Esophagus squamous epithelium (tissue), 5 donors: ENCODE data around the gene GSG1L2. TPM values are rescaled to one million over a fixed set of nuclear protein-coding genes. Genes with fewer than 3 reads are reported as not detected.

ENCODE experiments used
- DNase-seq: peaks from one replicate; lab custom pipeline; 2025; lab: John Stamatoyannopoulos, UW
- H3K27ac ChIP-seq, 4 donors: fragments of 200-600 bp; sonication (generic); one replicate each; pipeline ENCODE4 v1.5.1; 2016 to 2019; ENCODE audit warnings: mild to moderate bottlenecking in 1 of 4
- H3K27me3 ChIP-seq, 4 donors: fragments of 200-600 bp; sonication (generic); 1 replicate in 3 of 4; 2 replicates in 1 of 4; pipeline versions ENCODE4 v1.5.1 to v1.6.0; 2017 to 2021; ENCODE audit warnings: antibody characterized with exemption in 1 of 4
- H3K36me3 ChIP-seq, 3 donors: fragments of 200-600 bp; sonication (generic); one replicate each; pipeline ENCODE4 v1.5.1; 2016 to 2019
- H3K4me1 ChIP-seq, 3 donors: fragments of 200-600 bp; sonication (generic); one replicate each; pipeline ENCODE4 v1.5.1; 2017 to 2019
- H3K4me3 ChIP-seq, 4 donors: fragments of 200-600 bp; sonication (generic); 1 replicate in 3 of 4; 2 replicates in 1 of 4; pipeline ENCODE4 v1.5.1; 2016 to 2019; ENCODE audit warnings: mild to moderate bottlenecking in 2 of 4, moderate library complexity in 1 of 4
- H3K9me3 ChIP-seq, 3 donors: fragments of 200-600 bp; sonication (generic); one replicate each; pipeline ENCODE4 v1.5.1; 2016 to 2019
- POLR2A ChIP-seq, 4 donors: fragments of 450-650 bp; IDR thresholded peaks; one replicate each; pipeline ENCODE4 v1.6.1; 2017; ENCODE audit warnings: antibody characterized with exemption in 4 of 4, mild to moderate bottlenecking in 4 of 4, moderate library complexity in 3 of 4
- WGBS, 2 donors: methylation state at CpG; one replicate each; pipeline ENCODE4 v1.1.5; 2018; 5-methylcytosine and 5-hydroxymethylcytosine counted together
- intact Hi-C: fragments of 100-400 bp; cut with DNase I; formaldehyde crosslinking; loops from one replicate; pipeline ENCODE4 v1.15.0; 2022
- total RNA-seq, 4 donors: library from RNA; depleted of rRNA; stranded (reverse); fragments of >200 nt; gene quantifications; one replicate each; pipeline ENCODE4 v1.1.0, GENCODE V29; 2016
- TF ChIP-seq, protein P1 (sequence below), 6 experiments: fragments of 450-650 bp in 4 of 6; fragments of 200-600 bp in 2 of 6; sonication (generic) in 2 of 6; IDR thresholded peaks; one replicate each; pipeline ENCODE4 v1.5.1; 2016 to 2019; ENCODE audit warnings: antibody characterized with exemption in 6 of 6, mild to moderate bottlenecking in 4 of 6, moderate library complexity in 4 of 6
- donor health status: DM: yes; HTN: yes; CAD: no.

The GSG1L2 gene
- total RNA-seq, 4 donors from 2014 or later = not detected

DNA sequence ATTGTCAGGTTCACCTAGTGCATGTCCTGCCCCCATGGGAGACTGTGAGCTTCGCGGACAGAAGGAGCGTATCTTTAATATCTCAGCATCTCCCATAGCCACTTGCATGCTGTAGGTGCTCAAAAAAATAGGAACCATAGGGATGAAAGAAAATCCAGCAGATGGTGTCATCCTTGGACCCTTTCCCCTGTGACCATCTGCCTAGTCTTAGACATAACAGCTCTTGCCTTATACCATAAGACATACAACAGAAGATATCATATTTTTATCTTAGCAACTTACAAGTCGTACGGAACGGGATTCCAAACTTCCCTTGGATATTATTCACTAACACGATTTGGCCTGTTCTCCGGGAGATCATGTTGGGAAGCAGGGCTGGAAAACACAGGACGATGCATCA is 45.0 kb downstream of the GSG1L2 start:
- TF ChIP-seq POLR2A (IDR thresholded peaks at IDR 0.05) = no peak
- TF ChIP-seq, protein P1, sequence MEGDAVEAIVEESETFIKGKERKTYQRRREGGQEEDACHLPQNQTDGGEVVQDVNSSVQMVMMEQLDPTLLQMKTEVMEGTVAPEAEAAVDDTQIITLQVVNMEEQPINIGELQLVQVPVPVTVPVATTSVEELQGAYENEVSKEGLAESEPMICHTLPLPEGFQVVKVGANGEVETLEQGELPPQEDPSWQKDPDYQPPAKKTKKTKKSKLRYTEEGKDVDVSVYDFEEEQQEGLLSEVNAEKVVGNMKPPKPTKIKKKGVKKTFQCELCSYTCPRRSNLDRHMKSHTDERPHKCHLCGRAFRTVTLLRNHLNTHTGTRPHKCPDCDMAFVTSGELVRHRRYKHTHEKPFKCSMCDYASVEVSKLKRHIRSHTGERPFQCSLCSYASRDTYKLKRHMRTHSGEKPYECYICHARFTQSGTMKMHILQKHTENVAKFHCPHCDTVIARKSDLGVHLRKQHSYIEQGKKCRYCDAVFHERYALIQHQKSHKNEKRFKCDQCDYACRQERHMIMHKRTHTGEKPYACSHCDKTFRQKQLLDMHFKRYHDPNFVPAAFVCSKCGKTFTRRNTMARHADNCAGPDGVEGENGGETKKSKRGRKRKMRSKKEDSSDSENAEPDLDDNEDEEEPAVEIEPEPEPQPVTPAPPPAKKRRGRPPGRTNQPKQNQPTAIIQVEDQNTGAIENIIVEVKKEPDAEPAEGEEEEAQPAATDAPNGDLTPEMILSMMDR (IDR thresholded peaks at IDR 0.05) = no peak
- 84 to 86% methylated on average over 9 of the region's 9 CpGs for WGBS, 2 donors

DNA sequence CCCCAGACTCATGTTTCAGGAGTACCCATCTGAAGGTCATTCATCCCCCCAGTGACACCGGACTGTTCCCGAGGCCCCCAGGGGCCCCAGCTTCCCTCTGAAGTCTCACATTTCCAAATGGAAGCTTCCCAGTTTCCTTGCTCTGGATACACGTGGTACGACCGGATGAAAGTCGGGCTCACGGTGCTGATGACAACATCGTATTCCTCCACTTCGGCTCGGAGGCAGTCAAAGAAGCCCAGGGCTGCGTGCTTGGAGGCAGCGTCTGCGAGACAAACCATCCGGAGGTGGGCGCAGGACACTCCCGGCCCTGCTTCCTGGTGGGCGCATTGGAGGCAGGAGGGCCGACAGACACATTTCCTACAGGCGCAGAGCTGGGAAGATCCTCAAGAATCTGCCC is 49.2 kb downstream of the GSG1L2 start:
- 74 to 92% methylated on average over 2 to 4 of the region's 19 CpGs for WGBS, 2 donors

More for the DNA sequence above, 45.0 kb downstream of the GSG1L2 start:
- no peak for DNase-seq
- Histone ChIP-seq H3K9me3 (no peaks in the 10 kb centered on the region), H3K36me3 (no peaks in the 10 kb centered on the region), H3K4me3 (no peak overlapping the region), H3K27ac (no peak overlapping the region), H3K27me3 (peaks cover 0 to 17% (median 0%) of the 10 kb centered on the region in 4 donors), H3K4me1 (no peaks in the 10 kb centered on the region)
- intact Hi-C loops = no loop called here

DNA sequence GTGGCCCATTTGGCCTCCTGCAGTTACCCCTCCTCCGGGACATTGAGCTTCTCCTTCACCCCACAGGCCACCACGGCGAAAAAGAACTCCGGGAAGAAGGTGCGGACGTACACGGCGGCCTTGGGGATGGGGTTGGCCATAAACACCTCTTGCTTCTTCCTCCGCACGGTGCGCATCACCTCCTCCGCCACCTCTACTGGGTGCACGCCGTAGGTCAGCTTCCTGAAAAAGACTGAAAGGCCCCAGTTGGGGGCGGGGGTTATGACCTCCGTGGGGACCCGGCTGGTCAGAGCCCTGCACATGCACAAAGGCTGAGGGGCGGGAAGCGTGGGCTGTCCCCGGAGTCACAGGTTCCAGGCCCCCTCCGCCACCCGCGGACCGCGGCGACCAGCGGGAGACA is 50.4 kb downstream of the GSG1L2 start:
- H3K4me3 ChIP-seq = no peak overlapping the region
- intact Hi-C loops = no loop called here
- H3K9me3 ChIP-seq = no peaks in the 10 kb centered on the region
- no peak for TF ChIP-seq POLR2A (IDR thresholded peaks at IDR 0.05)
- TF ChIP-seq, protein P1 (IDR thresholded peaks at IDR 0.05) = no peak
- H3K27me3 ChIP-seq = peaks cover 0 to 24% (median 0%) of the 10 kb centered on the region in 4 donors
- no peaks in the 10 kb centered on the region for H3K36me3 ChIP-seq
- 82 to 93% methylated on average over 6 to 24 of the region's 27 CpGs for WGBS, 2 donors
- no peak for DNase-seq
- H3K4me1 ChIP-seq = no peaks in the 10 kb centered on the region
- H3K27ac ChIP-seq = no peak overlapping the region

More for the DNA sequence above, 49.2 kb downstream of the GSG1L2 start:
- DNase-seq = no peak
- Histone ChIP-seq H3K9me3 (no peaks in the 10 kb centered on the region), H3K4me1 (no peaks in the 10 kb centered on the region), H3K4me3 (no peak overlapping the region), H3K36me3 (no peaks in the 10 kb centered on the region), H3K27me3 (peaks cover 0 to 16% (median 0%) of the 10 kb centered on the region in 4 donors), H3K27ac (no peak overlapping the region)
- intact Hi-C loops = no loop called here
- TF ChIP-seq, protein P1 (IDR thresholded peaks at IDR 0.05) = no peak
- TF ChIP-seq POLR2A (IDR thresholded peaks at IDR 0.05) = no peak

DNA sequence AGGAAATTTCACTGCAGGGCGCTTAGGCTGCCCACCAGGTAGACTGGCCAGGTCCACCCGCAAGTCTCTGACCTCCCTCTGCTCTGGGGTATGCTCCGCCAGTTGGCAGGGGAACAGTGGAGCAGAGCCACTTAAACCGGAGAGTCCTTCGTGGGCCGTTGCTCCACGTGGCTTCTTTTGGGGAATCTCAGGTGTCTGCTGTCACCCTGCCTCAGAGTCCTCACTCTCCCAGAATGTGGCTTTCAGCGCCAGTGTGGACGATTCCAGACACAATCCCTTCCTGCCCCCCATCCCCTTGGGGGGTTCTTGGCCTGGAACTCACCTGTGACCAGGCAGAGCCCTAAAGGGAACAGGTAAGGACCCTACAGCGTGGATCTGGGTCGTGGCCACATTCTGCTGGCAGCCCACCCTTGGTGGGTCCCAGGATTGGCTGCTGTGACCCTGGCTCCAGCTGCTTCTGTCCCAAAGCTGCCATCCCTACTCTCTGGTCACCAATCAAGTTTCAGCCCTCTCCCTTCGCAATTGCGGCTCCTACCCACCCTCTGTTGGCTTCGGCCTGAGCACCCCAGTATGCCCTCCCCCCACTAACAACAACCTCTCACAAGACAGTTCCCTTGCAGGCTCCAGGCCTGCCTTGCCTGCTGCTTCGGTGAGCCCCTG is 52.7 kb downstream of the GSG1L2 start:
- no peaks in the 10 kb centered on the region for H3K9me3 ChIP-seq
- peaks cover 0 to 29% (median 0%) of the 10 kb centered on the region in 4 donors for H3K27me3 ChIP-seq
- intact Hi-C loops = loop anchor here (5.0 kb wide), 1 partner anchor 37 kb away; no protein-coding TSS in a partner anchor
- H3K4me3 ChIP-seq = no peak overlapping the region
- no peak for TF ChIP-seq POLR2A (IDR thresholded peaks at IDR 0.05)
- TF ChIP-seq, protein P1 (IDR thresholded peaks at IDR 0.05) = no peak
- DNase-seq = no peak
- no peaks in the 10 kb centered on the region for H3K36me3 ChIP-seq
- no peaks in the 10 kb centered on the region for H3K4me1 ChIP-seq
- H3K27ac ChIP-seq = no peak overlapping the region
- 86 to 89% methylated on average over 5 to 8 of the region's 15 CpGs for WGBS, 2 donors

DNA sequence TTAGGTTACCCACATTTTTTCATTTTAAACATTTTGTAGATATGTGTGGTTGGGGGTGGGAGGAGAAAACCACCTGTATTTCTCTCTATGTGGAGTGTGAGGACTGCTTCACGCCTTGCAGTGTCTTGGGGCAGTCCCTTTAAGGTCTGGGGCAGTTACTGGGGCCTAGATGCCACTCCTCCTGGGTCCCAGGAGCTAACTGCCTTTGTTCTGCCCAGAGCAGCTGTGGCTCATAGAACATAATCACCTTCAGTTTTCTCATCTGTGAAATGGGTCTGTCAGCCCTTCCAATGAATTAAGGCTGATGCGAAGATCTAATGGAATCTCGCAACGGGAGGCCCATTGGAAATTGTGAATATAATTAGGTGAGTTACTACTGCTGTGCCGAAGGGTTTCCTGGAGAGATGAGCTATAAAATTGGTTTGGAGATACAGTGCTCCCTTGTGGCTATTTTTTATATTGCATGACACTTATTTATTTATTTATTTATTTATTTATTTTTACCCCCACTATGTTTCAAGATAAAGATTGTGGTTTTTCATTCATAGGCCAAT is 53.4 kb downstream of the GSG1L2 start:
- no peak for TF ChIP-seq POLR2A (IDR thresholded peaks at IDR 0.05)
- TF ChIP-seq, protein P1 (IDR thresholded peaks at IDR 0.05) = peak; percentile 14 to 77 (median 37)
- peaks cover 0 to 29% (median 0%) of the 10 kb centered on the region in 4 donors for H3K27me3 ChIP-seq
- H3K36me3 ChIP-seq = no peaks in the 10 kb centered on the region
- no peaks in the 10 kb centered on the region for H3K9me3 ChIP-seq
- DNase-seq = no peak
- no peak overlapping the region for H3K27ac ChIP-seq
- intact Hi-C loops = loop anchor here (5.0 kb wide), 1 partner anchor 36 kb away; no protein-coding TSS in a partner anchor
- whole genome bisulfite sequencing, 2 donors = 27 to 29% methylated on average over 5 of the region's 5 CpGs
- H3K4me1 ChIP-seq = no peaks in the 10 kb centered on the region
- H3K4me3 ChIP-seq = no peak overlapping the region
